Left ventricle myocardium inferior (tissue), 1 donor: ENCODE measurements around the gene CNTLN. TPM values are rescaled to one million over a fixed set of nuclear protein-coding genes. Genes with fewer than 3 reads are reported as not detected.

Experiments used
- DNase-seq: peaks from one replicate; pipeline ENCODE4 v3.0.0-alpha.2; 2020
- H3K27ac ChIP-seq: fragments of 200-600 bp; replicated peaks from 2 replicates; pipeline ENCODE4 v1.8.0; 2021
- H3K27me3 ChIP-seq: fragments of 200-600 bp; 2 replicates; pipeline ENCODE4 v1.8.0; 2021; ENCODE audit warnings: low read depth
- H3K36me3 ChIP-seq: fragments of 200-600 bp; 2 replicates; pipeline ENCODE4 v1.8.0; 2021
- H3K4me1 ChIP-seq: fragments of 200-600 bp; 2 replicates; pipeline ENCODE4 v1.8.0; 2021
- H3K4me3 ChIP-seq: fragments of 200-600 bp; 2 replicates; pipeline ENCODE4 v1.8.0; 2021; ENCODE audit warnings: mild to moderate bottlenecking, moderate library complexity
- H3K9me3 ChIP-seq: fragments of 200-600 bp; replicated peaks from 2 replicates; pipeline ENCODE4 v1.8.0; 2021
- intact Hi-C: fragments of 100-400 bp; cut with micrococcal nuclease; formaldehyde crosslinking; loops from one replicate; pipeline ENCODE4 v1.11.0; 2022
- total RNA-seq: library from RNA; stranded (reverse); fragmentation: NEBNext Ultra II Directional; extraction: Animal tissue kit (Norgen Biotek cat#: 25700); gene quantifications from one replicate; pipeline ENCODE4 v1.2.1, GENCODE V29; 2021
- TF ChIP-seq, protein P1 (sequence below): fragments of 200-600 bp; IDR thresholded peaks from 2 replicates; pipeline ENCODE4 v1.8.0; 2021; ENCODE audit warnings: antibody characterized with exemption, mild to moderate bottlenecking, borderline replicate concordance
- donor health status: DM: no; HTN: yes; CAD: no; lungs with severe emphysema.

CNTLN gene
- total RNA-seq, 1 donor from 2014 or later, result 3.5 TPM

GRCh38 chr9:17318821-17319320, 184.0 kb downstream of the CNTLN start:
- no peak overlapping the region for H3K4me3 ChIP-seq
- intact Hi-C loops, result no loop called here
- no peaks in the 10 kb centered on the region for H3K9me3 ChIP-seq
- no peaks in the 10 kb centered on the region for H3K4me1 ChIP-seq
- TF ChIP-seq, protein P1, sequence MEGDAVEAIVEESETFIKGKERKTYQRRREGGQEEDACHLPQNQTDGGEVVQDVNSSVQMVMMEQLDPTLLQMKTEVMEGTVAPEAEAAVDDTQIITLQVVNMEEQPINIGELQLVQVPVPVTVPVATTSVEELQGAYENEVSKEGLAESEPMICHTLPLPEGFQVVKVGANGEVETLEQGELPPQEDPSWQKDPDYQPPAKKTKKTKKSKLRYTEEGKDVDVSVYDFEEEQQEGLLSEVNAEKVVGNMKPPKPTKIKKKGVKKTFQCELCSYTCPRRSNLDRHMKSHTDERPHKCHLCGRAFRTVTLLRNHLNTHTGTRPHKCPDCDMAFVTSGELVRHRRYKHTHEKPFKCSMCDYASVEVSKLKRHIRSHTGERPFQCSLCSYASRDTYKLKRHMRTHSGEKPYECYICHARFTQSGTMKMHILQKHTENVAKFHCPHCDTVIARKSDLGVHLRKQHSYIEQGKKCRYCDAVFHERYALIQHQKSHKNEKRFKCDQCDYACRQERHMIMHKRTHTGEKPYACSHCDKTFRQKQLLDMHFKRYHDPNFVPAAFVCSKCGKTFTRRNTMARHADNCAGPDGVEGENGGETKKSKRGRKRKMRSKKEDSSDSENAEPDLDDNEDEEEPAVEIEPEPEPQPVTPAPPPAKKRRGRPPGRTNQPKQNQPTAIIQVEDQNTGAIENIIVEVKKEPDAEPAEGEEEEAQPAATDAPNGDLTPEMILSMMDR, result no peak
- no peaks in the 10 kb centered on the region for H3K27me3 ChIP-seq
- H3K27ac ChIP-seq, result no peak overlapping the region
- no peak for DNase-seq
- H3K36me3 ChIP-seq, result no peaks in the 10 kb centered on the region

GRCh38 chr9:17319864-17320263, 185.0 kb downstream of the CNTLN start:
- intact Hi-C loops, result no loop called here
- TF ChIP-seq, protein P1, result no peak
- no peaks in the 10 kb centered on the region for H3K36me3 ChIP-seq

GRCh38 chr9:17322882-17323864, 188.3 kb downstream of the CNTLN start:
- no peaks in the 10 kb centered on the region for H3K9me3 ChIP-seq
- no peak overlapping the region for H3K27ac ChIP-seq
- intact Hi-C loops, result no loop called here
- no peaks in the 10 kb centered on the region for H3K36me3 ChIP-seq
- no peaks in the 10 kb centered on the region for H3K4me1 ChIP-seq
- H3K4me3 ChIP-seq, result no peak overlapping the region
- DNase-seq, result no peak
- H3K27me3 ChIP-seq, result no peaks in the 10 kb centered on the region
- TF ChIP-seq, protein P1, result no peak

More at GRCh38 chr9:17319864-17320263, 185.0 kb downstream of the CNTLN start:
- H3K9me3 ChIP-seq, result no peaks in the 10 kb centered on the region
- H3K4me1 ChIP-seq, result no peaks in the 10 kb centered on the region
- H3K27ac ChIP-seq, result no peak overlapping the region
- H3K27me3 ChIP-seq, result no peaks in the 10 kb centered on the region
- no peak for DNase-seq
- H3K4me3 ChIP-seq, result no peak overlapping the region

- H3K36me3 ChIP-seq, result peaks cover 3% of the 10 kb centered on the region
- H3K27me3 ChIP-seq, result no peaks in the 10 kb centered on the region
- H3K27ac ChIP-seq, result no peak overlapping the region
- no peak overlapping the region for H3K4me3 ChIP-seq
- TF ChIP-seq, protein P1, result no peak
- DNase-seq, result no peak
- H3K4me1 ChIP-seq, result no peaks in the 10 kb centered on the region
- intact Hi-C loops, result no loop called here
- no peaks in the 10 kb centered on the region for H3K9me3 ChIP-seq
These were observed 193.5 kb downstream of the CNTLN start for GRCh38 chr9:17328331-17328730.

DNA sequence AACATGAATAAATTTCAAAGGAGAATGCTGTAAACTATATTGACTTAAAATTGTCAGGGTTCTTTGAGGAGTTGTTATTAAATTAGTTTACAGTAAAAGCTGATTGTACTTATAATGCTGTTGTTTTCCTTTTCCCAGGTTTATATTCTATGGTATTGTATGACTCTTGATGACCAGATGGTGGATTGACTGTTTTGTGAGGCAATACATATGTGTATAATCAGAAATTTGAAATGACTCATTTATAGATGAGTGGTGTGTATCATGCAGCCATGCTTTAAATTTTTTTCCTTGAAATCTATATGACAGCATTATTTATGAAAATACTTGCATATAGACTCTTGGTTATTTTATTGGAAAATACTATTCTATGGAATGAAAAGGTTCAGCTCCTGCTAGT, 195.3 kb downstream of the CNTLN start:
- Histone ChIP-seq H3K9me3 (no peaks in the 10 kb centered on the region), H3K36me3 (peaks cover 9% of the 10 kb centered on the region), H3K27ac (no peak overlapping the region), H3K27me3 (no peaks in the 10 kb centered on the region), H3K4me3 (no peak overlapping the region), H3K4me1 (no peaks in the 10 kb centered on the region)
- TF ChIP-seq, protein P1, result no peak
- no peak for DNase-seq
- intact Hi-C loops, result no loop called here
